Lower leg skin (tissue), 4 donors: ENCODE measurements around the gene FSD2. TPM values are rescaled to one million over a fixed set of nuclear protein-coding genes. Genes with fewer than 3 reads are reported as not detected.
A peak's percentile ranks its signal among the peaks of the same experiment; 100 is the strongest.

Source experiments
- DNase-seq, 2 donors: peaks; one replicate each; pipeline ENCODE4 v3.0.0-alpha.2; 2019; ENCODE audit warnings: low spot score in 2 of 2
- H3K4me3 ChIP-seq: fragments of 200-600 bp; sonication (generic); 2 replicates; pipeline ENCODE4 v1.5.1; 2017; ENCODE audit warnings: mild to moderate bottlenecking, low read depth; ENCODE audit not compliant: poor library complexity, severe bottlenecking
- POLR2A ChIP-seq, 2 donors: fragments of 450-650 bp; IDR thresholded peaks; one replicate each; pipeline ENCODE4 v1.6.1; 2016 to 2017; ENCODE audit warnings: antibody characterized with exemption in 2 of 2, mild to moderate bottlenecking in 1 of 2, moderate library complexity in 1 of 2
- WGBS, 2 donors: methylation state at CpG; one replicate each; pipeline ENCODE4 v1.1.5; 2018; 5-methylcytosine and 5-hydroxymethylcytosine counted together
- intact Hi-C: fragments of 100-400 bp; cut with DNase I; formaldehyde crosslinking; loops from one replicate; pipeline ENCODE4 v1.15.0; 2023; ENCODE audit warnings: low total_unique reads
- total RNA-seq, 4 donors: library from RNA; depleted of rRNA; stranded (reverse); fragments of >200 nt; gene quantifications; one replicate each; pipeline ENCODE4 v1.1.0, GENCODE V29; 2016
- TF ChIP-seq, protein P1 (sequence below), 3 donors: fragments of 450-650 bp; IDR thresholded peaks; one replicate each; pipeline ENCODE4 v1.5.1; 2016; ENCODE audit warnings: antibody characterized with exemption in 3 of 3, mild to moderate bottlenecking in 3 of 3, moderate library complexity in 2 of 3

The FSD2 gene
- total RNA-seq, 4 donors from 2014 or later = 0.19 TPM; not detected in 3

DNA sequence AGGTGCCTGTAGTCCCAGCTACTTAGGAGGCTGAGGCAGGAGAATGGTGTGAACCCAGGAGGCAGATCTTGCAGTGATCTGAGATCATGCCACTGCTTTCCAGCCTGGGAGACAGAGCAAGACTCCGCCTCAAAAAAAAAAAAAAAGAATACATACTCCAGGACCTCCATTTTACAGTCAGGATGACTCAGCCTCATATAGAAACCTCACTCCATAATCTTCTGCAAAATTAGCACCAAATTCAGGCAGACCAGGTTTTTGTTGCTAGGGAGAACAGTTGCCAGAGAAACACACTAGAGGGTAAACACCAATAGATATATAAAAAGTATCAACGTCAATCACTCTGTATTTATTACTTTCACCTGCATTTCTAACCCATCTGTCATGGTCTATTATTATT, 67.9 kb downstream of the FSD2 start:
- no peak overlapping the region for H3K4me3 ChIP-seq
- intact Hi-C loops = no loop called here
- DNase-seq = no peak
- TF ChIP-seq, protein P1, sequence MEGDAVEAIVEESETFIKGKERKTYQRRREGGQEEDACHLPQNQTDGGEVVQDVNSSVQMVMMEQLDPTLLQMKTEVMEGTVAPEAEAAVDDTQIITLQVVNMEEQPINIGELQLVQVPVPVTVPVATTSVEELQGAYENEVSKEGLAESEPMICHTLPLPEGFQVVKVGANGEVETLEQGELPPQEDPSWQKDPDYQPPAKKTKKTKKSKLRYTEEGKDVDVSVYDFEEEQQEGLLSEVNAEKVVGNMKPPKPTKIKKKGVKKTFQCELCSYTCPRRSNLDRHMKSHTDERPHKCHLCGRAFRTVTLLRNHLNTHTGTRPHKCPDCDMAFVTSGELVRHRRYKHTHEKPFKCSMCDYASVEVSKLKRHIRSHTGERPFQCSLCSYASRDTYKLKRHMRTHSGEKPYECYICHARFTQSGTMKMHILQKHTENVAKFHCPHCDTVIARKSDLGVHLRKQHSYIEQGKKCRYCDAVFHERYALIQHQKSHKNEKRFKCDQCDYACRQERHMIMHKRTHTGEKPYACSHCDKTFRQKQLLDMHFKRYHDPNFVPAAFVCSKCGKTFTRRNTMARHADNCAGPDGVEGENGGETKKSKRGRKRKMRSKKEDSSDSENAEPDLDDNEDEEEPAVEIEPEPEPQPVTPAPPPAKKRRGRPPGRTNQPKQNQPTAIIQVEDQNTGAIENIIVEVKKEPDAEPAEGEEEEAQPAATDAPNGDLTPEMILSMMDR (IDR thresholded peaks at IDR 0.05) = no peak
- TF ChIP-seq POLR2A (IDR thresholded peaks at IDR 0.05) = no peak
- 58 to 60% methylated on average over 2 of the region's 2 CpGs for WGBS, 2 donors

DNA sequence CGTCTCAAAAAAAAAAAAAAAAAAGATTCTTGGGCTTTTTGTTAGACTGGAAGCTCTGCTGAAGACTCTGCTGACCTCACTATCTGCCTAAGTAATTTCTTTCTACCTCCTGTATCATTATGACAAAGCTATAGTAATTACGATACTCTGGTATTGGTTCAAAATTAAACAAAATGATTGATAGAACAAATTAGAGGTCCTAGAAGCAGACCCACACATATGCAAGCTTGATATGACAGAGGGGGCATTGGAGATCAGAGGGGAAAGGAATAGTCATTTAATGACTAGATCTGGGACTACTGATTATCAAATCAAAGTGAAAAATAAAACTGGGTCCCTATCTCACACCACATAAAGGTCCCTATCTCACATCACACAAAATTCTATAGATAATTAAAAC, 74.3 kb downstream of the FSD2 start:
- DNase-seq = no peak
- 97 to 98% methylated on average over 2 of the region's 2 CpGs for WGBS, 2 donors
- H3K4me3 ChIP-seq = no peak overlapping the region
- no peak for TF ChIP-seq POLR2A (IDR thresholded peaks at IDR 0.05)
- TF ChIP-seq, protein P1 (IDR thresholded peaks at IDR 0.05) = no peak
- intact Hi-C loops = no loop called here

DNA sequence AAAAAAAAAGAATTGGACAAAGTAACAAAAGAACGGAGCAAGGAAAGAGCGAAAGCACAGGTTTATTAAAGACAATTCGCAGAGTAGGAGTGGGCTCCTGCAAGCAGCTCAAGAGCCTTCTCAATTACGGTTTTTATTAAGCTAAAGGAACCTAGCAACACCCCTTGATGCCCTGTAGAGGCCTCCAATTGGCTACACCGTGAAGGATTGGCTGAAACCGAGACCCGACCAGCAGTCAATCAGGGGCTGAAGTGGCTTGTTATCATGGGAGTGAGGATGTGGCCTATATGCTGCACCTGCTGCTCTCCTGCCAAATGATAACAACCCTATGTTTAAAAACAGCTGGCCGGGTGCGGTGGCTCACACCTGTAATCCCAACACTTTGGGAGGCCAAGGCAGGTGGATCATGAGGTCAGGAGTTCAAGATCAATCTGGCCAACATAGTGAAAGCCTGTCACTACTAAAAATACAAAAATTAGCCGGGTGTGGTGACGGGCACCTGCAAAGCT, 75.8 kb downstream of the FSD2 start:
- intact Hi-C loops = no loop called here
- TF ChIP-seq, protein P1 (IDR thresholded peaks at IDR 0.05) = no peak
- TF ChIP-seq POLR2A (IDR thresholded peaks at IDR 0.05) = no peak
- DNase-seq = peak in 1 of 2 donors; percentile 3
- H3K4me3 ChIP-seq = no peak overlapping the region
- WGBS, 2 donors = 85 to 89% methylated on average over 11 of the region's 11 CpGs

DNA sequence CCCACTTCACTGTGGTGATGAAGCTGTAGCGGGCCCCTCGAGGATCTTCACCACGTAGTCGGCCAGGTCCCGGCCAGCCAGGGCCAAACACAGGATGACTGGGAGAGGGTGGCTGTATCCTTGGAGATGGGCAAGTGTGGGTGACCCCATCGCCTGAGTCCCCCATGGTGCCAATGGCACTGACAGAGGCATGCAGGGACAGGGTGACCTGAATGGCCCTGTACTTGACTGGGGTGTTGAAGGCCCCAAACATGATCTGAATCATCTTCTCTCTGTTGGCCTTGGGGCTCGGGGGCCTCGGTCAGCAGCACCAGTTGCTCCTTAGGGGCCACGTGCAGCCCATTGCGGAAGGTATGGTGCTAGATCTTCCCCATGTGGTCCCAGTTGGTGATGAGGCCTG, 79.1 kb downstream of the FSD2 start:
- 88% methylated on average over 9 to 10 of the region's 10 CpGs for WGBS, 2 donors
- peak in 1 of 2 donors; percentile 50 for DNase-seq
- no peak for TF ChIP-seq POLR2A (IDR thresholded peaks at IDR 0.05)
- TF ChIP-seq, protein P1 (IDR thresholded peaks at IDR 0.05) = no peak
- no peak overlapping the region for H3K4me3 ChIP-seq
- intact Hi-C loops = no loop called here

DNA sequence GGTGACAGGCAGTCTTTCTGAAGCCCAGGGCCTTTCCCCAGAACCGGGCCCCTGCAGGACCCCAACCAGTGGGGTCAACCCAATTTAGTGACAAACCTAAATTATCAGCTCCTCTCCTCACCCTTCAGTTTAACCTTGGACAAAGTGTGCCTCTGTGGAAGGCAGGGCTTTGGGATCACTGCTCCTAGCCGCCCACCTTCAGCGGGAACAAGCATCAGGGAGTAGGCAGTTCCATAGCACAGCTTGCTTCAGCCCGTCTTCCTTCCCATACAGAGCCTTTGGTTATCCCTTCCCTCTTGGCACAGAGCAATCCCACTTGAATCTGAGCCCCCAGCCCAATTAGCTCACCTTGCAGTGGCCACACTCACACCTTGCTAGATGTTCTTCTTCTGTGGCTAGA, 90.9 kb downstream of the FSD2 start:
- TF ChIP-seq POLR2A (IDR thresholded peaks at IDR 0.05) = no peak
- TF ChIP-seq, protein P1 (IDR thresholded peaks at IDR 0.05) = no peak
- WGBS, 2 donors = 81 to 83% methylated on average over 4 of the region's 4 CpGs
- intact Hi-C loops = no loop called here

DNA sequence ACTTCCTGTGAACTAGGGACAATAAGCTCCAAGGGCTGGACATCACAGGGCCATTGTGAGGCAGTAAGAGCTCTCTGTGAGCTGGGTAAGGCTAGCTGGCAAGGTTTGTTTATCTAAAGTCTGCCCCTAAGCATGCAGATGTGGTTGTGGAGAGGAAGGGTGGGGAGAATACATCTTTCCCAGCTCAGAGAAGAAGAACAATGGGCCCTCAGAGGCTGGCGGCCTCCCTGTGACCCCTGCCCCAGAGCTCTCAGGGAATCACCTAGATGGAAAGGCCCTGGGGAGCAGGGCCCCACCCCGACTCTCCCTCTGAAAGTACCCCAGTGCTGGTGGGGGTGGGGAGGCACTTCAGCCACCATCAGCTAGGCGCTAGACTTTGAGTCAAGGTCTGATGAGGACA, 91.9 kb downstream of the FSD2 start:
- TF ChIP-seq POLR2A (IDR thresholded peaks at IDR 0.05) = no peak
- TF ChIP-seq, protein P1 (IDR thresholded peaks at IDR 0.05) = no peak
- WGBS, 2 donors = 80% methylated on average over 3 of the region's 3 CpGs
- no peak overlapping the region for H3K4me3 ChIP-seq
- peak in 1 of 2 donors; percentile 34 for DNase-seq
- intact Hi-C loops = no loop called here

More for the DNA sequence above, 90.9 kb downstream of the FSD2 start:
- no peak overlapping the region for H3K4me3 ChIP-seq
- DNase-seq = peak in 1 of 2 donors; percentile 31
